Gastrocnemius medialis (tissue), 4 donors: ENCODE data around the gene DPP9. TPM values are rescaled to one million over a fixed set of nuclear protein-coding genes. Genes with fewer than 3 reads are reported as not detected.

Experiments
- ATAC-seq, 2 donors: fragments of 150-250 bp; one replicate each; pipeline ENCODE4 v1.9.1; 2016
- DNase-seq, 2 donors: peaks; one replicate each; pipeline ENCODE4 v3.0.0-alpha.2; 2019
- H3K27ac ChIP-seq, 4 donors: fragments of 200-600 bp; sonication (generic); 1 replicate in 1 of 4; 2 replicates in 3 of 4; pipeline ENCODE4 v1.5.1; 2016 to 2018; ENCODE audit warnings: mild to moderate bottlenecking in 2 of 4, moderate library complexity in 1 of 4
- H3K27me3 ChIP-seq, 3 donors: fragments of 200-600 bp; sonication (generic) in 2 of 3; 1 replicate in 1 of 3; 2 replicates in 2 of 3; pipeline versions ENCODE4 v1.5.1 to v1.6.0; 2016 to 2019; ENCODE audit warnings: mild to moderate bottlenecking in 1 of 3, moderate library complexity in 1 of 3
- H3K36me3 ChIP-seq, 2 donors: fragments of 200-600 bp; sonication (generic) in 1 of 2; one replicate each; pipeline ENCODE4 v1.5.1; 2017 to 2018
- H3K4me1 ChIP-seq, 2 donors: fragments of 200-600 bp; sonication (generic) in 1 of 2; one replicate each; pipeline ENCODE4 v1.5.1; 2016 to 2017; ENCODE audit warnings: mild to moderate bottlenecking in 2 of 2
- H3K4me3 ChIP-seq, 4 donors: fragments of 200-600 bp; sonication (generic) in 3 of 4; 1 replicate in 1 of 4; 2 replicates in 3 of 4; pipeline ENCODE4 v1.5.1; 2016 to 2019; ENCODE audit warnings: mild to moderate bottlenecking in 2 of 4
- H3K9me3 ChIP-seq, 3 donors: fragments of 200-600 bp; sonication (generic) in 2 of 3; 1 replicate in 1 of 3; 2 replicates in 2 of 3; pipeline ENCODE4 v1.5.1; 2016 to 2019
- CTCF ChIP-seq, 5 experiments: fragments of 450-650 bp in 3 of 5; fragments of 200-600 bp in 2 of 5; sonication (generic) in 2 of 5; IDR thresholded peaks in 4 of 5; conservative IDR thresholded peaks in 1 of 5; 1 replicate in 4 of 5; 2 replicates in 1 of 5; pipeline ENCODE4 v1.5.1; 2016 to 2019; ENCODE audit warnings: antibody characterized with exemption in 5 of 5, mild to moderate bottlenecking in 3 of 5, moderate library complexity in 3 of 5
- POLR2A ChIP-seq, 2 donors: fragments of 450-650 bp; IDR thresholded peaks; one replicate each; pipeline ENCODE4 v1.6.1; 2017; ENCODE audit warnings: antibody characterized with exemption in 2 of 2, mild to moderate bottlenecking in 2 of 2, moderate library complexity in 2 of 2
- in situ Hi-C, 4 donors: fragments of 200-750 bp; cut with MboI; loops; one replicate each; pipeline versions ENCODE4 v1.15.0 to v1.8.0; 2017; ENCODE audit warnings: low sequenced_read_pairs in 4 of 4
- intact Hi-C: fragments of 100-400 bp; cut with DNase I; formaldehyde crosslinking; loops from one replicate; pipeline ENCODE4 v1.15.1; 2023; ENCODE audit warnings: low total_unique reads
- total RNA-seq, 4 donors: library from RNA; depleted of rRNA; stranded (reverse); fragments of >200 nt; gene quantifications; one replicate each; pipeline versions ENCODE4 v1.1.0 to v1.2.3, GENCODE V29; 2016

The DPP9 gene
- total RNA-seq, 4 donors from 2014 or later, result 92.6 to 208 (median 148) TPM

- TF ChIP-seq POLR2A (IDR thresholded peaks at IDR 0.05), result no peak
- no peak for TF ChIP-seq CTCF (IDR thresholded peaks at IDR 0.05 in 4 of 5, conservative IDR thresholded peaks at IDR 0.05 in 1 of 5)
- in situ Hi-C loops, result loop anchor here in 1 of 4 donors (25.0 kb wide), 1 partner anchor 380 kb away; no protein-coding TSS in a partner anchor
- intact Hi-C loops, result no loop called here
- DNase-seq (no peak), ATAC-seq (no peak)
- H3K4me1 ChIP-seq, result peaks cover 17 to 24% of the 10 kb centered on the region in 2 donors
- H3K27me3 ChIP-seq, result no peaks in the 10 kb centered on the region
- H3K9me3 ChIP-seq, result no peaks in the 10 kb centered on the region
- peak overlapping the region in 1 of 4 donors; percentile 81 for H3K27ac ChIP-seq
- H3K36me3 ChIP-seq, result no peaks in the 10 kb centered on the region
- no peak overlapping the region for H3K4me3 ChIP-seq
Measured at GRCh38 chr19:4642625-4643024, 81.0 kb downstream of the DPP9 start.

GRCh38 chr19:4641132-4641531 is 82.5 kb downstream of the DPP9 start:
- TF ChIP-seq CTCF (IDR thresholded peaks at IDR 0.05 in 4 of 5, conservative IDR thresholded peaks at IDR 0.05 in 1 of 5), result no peak
- TF ChIP-seq POLR2A (IDR thresholded peaks at IDR 0.05), result no peak
- Histone ChIP-seq H3K4me3 (peak overlapping the region in 2 of 4 donors; percentile 73 to 82), H3K27me3 (no peaks in the 10 kb centered on the region), H3K4me1 (peaks cover 13 to 28% of the 10 kb centered on the region in 2 donors), H3K36me3 (no peaks in the 10 kb centered on the region), H3K27ac (peak overlapping the region in 3 of 4 donors; percentile 69 to 81 (median 79)), H3K9me3 (no peaks in the 10 kb centered on the region)
- ATAC-seq (no peak), DNase-seq (no peak)
- in situ Hi-C loops (loop anchor here in 1 of 4 donors (25.0 kb wide), 1 partner anchor 379 kb away; no protein-coding TSS in a partner anchor), intact Hi-C loops (no loop called here)

GRCh38 chr19:4640247-4641000 is 83.2 kb downstream of the DPP9 start:
- Histone ChIP-seq H3K4me3 (peak overlapping the region; percentile 62 to 82 (median 77)), H3K27me3 (no peaks in the 10 kb centered on the region), H3K9me3 (no peaks in the 10 kb centered on the region), H3K27ac (peak overlapping the region; percentile 69 to 81 (median 74)), H3K36me3 (no peaks in the 10 kb centered on the region), H3K4me1 (peaks cover 18 to 28% of the 10 kb centered on the region in 2 donors)
- TF ChIP-seq CTCF (IDR thresholded peaks at IDR 0.05 in 4 of 5, conservative IDR thresholded peaks at IDR 0.05 in 1 of 5) (no peak), POLR2A (IDR thresholded peaks at IDR 0.05) (no peak)
- in situ Hi-C loops (loop anchor here in 1 of 4 donors (25.0 kb wide), 1 partner anchor 378 kb away; no protein-coding TSS in a partner anchor), intact Hi-C loops (no loop called here)
- DNase-seq (no peak), ATAC-seq (no peak)

- DNase-seq, result no peak
- TF ChIP-seq CTCF (IDR thresholded peaks at IDR 0.05 in 4 of 5, conservative IDR thresholded peaks at IDR 0.05 in 1 of 5) (no peak), POLR2A (IDR thresholded peaks at IDR 0.05) (peak in 1 of 2 donors; percentile 30)
- in situ Hi-C loops, result loop anchor here in 1 of 4 donors (10.0 to 25.0 kb wide), 2 partner anchors 65 to 377 kb away; no protein-coding TSS in a partner anchor
Measured at GRCh38 chr19:4639531-4640246, 84.0 kb downstream of the DPP9 start.

More at GRCh38 chr19:4639531-4640246, 84.0 kb downstream of the DPP9 start:
- Histone ChIP-seq H3K4me3 (peak overlapping the region; percentile 62 to 82 (median 77)), H3K4me1 (peaks cover 19 to 28% of the 10 kb centered on the region in 2 donors), H3K27me3 (no peaks in the 10 kb centered on the region), H3K9me3 (no peaks in the 10 kb centered on the region), H3K27ac (peak overlapping the region; percentile 69 to 81 (median 74)), H3K36me3 (no peaks in the 10 kb centered on the region)
- intact Hi-C loops, result no loop called here
- ATAC-seq, result no peak
